Fibroblast of mammary gland (primary cell): ENCODE measurements around the gene PILRB.

ENCODE experiments used
- DNase-seq: peaks from one replicate; pipeline ENCODE4 v3.0.0-alpha.2; 2010; ENCODE audit warnings: low read depth
- H3K4me3 ChIP-seq: 2 replicates; pipeline ENCODE4 v1.5.1; 2011; ENCODE audit warnings: low read depth, mild to moderate bottlenecking, low read length, moderate library complexity; ENCODE audit not compliant: control insufficient read depth
- CTCF ChIP-seq: conservative IDR thresholded peaks from 2 replicates; pipeline ENCODE4 v1.5.1; 2011; ENCODE audit warnings: low read depth, low read length, inconsistent platforms; ENCODE audit not compliant: control insufficient read depth, insufficient read depth

Gene PILRB

GRCh38 chr7:100352984-100353684 is 4.8 kb upstream of the PILRB start:
- DNase-seq, result no peak
- H3K4me3 ChIP-seq, result no peak overlapping the region
- no peak for TF ChIP-seq CTCF

GRCh38 chr7:100353685-100354330 is 4.1 kb upstream of the PILRB start:
- H3K4me3 ChIP-seq, result no peak overlapping the region
- DNase-seq, result no peak
- TF ChIP-seq CTCF, result no peak

- no peak for TF ChIP-seq CTCF
Measured at GRCh38 chr7:100356416-100357068, 1.4 kb upstream of the PILRB start.

GRCh38 chr7:100357131-100357561 is 771 bp upstream of the PILRB start:
- H3K4me3 ChIP-seq, result no peak overlapping the region
- TF ChIP-seq CTCF, result no peak
- DNase-seq, result no peak

More at GRCh38 chr7:100356416-100357068, 1.4 kb upstream of the PILRB start:
- DNase-seq, result no peak
- no peak overlapping the region for H3K4me3 ChIP-seq

GRCh38 chr7:100358857-100359212 is 918 bp downstream of the PILRB start:
- no peak for DNase-seq
- H3K4me3 ChIP-seq, result no peak overlapping the region
- no peak for TF ChIP-seq CTCF

- H3K4me3 ChIP-seq, result no peak overlapping the region
- TF ChIP-seq CTCF, result no peak
- no peak for DNase-seq
Measured at GRCh38 chr7:100360135-100360854, 2.4 kb downstream of the PILRB start.
